Effector memory CD4-positive, alpha-beta T cell (primary cell): Measurements from ENCODE around the gene MPP7.

Experiments
- DNase-seq, 3 donors: peaks; one replicate each; pipeline ENCODE4 v3.0.0-alpha.2; 2020
- H3K27ac ChIP-seq: 2 replicates; pipeline ENCODE4 v1.7.0; 2013; ENCODE audit warnings: mild to moderate bottlenecking, low read length, moderate library complexity; ENCODE audit not compliant: insufficient read depth, poor library complexity, severe bottlenecking
- H3K27me3 ChIP-seq: replicated peaks from 2 replicates; pipeline ENCODE4 v1.7.0; 2013; ENCODE audit warnings: mild to moderate bottlenecking, low read length; ENCODE audit not compliant: insufficient read depth, control insufficient read depth, poor library complexity, severe bottlenecking
- H3K36me3 ChIP-seq: 2 replicates; pipeline ENCODE4 v1.7.0; 2013; ENCODE audit warnings: mild to moderate bottlenecking, low read length, moderate library complexity; ENCODE audit not compliant: control insufficient read depth, insufficient read depth
- H3K4me1 ChIP-seq: 2 replicates; pipeline ENCODE4 v1.7.0; 2013; ENCODE audit warnings: low read length, mild to moderate bottlenecking; ENCODE audit not compliant: control insufficient read depth, insufficient read depth, poor library complexity, severe bottlenecking
- H3K4me3 ChIP-seq: 2 replicates; pipeline ENCODE4 v1.7.0; 2013; ENCODE audit warnings: low read length, low read depth, mild to moderate bottlenecking; ENCODE audit not compliant: insufficient read depth, poor library complexity, severe bottlenecking
- H3K9me3 ChIP-seq: 2 replicates; pipeline ENCODE4 v1.7.0; 2013; ENCODE audit warnings: mild to moderate bottlenecking, low read length, moderate library complexity; ENCODE audit not compliant: control insufficient read depth

Gene MPP7

DNA sequence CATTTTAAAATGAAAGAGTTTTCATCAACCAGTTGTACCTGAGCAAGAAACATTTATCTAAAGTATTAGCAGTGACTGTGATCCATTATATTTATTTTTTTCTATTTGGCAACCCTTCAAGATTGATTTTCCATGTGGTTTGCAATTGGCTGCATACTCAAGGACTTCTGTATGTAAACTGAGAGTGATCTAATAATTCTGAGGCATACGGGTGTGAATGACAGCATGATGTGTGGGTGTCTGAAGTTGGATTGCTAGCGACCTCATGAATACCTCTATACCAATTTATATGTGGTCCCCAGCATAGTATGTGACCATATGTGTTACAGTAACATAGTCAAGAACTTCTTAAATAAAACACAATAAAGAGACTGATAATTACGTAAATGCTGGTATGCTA is 8.2 kb upstream of the MPP7 start:
- no peaks in the 10 kb centered on the region for H3K27me3 ChIP-seq
- no peak for DNase-seq
- H3K9me3 ChIP-seq: no peaks in the 10 kb centered on the region
- H3K4me1 ChIP-seq: no peaks in the 10 kb centered on the region
- no peak overlapping the region for H3K27ac ChIP-seq
- H3K4me3 ChIP-seq: no peak overlapping the region
- H3K36me3 ChIP-seq: no peaks in the 10 kb centered on the region

DNA sequence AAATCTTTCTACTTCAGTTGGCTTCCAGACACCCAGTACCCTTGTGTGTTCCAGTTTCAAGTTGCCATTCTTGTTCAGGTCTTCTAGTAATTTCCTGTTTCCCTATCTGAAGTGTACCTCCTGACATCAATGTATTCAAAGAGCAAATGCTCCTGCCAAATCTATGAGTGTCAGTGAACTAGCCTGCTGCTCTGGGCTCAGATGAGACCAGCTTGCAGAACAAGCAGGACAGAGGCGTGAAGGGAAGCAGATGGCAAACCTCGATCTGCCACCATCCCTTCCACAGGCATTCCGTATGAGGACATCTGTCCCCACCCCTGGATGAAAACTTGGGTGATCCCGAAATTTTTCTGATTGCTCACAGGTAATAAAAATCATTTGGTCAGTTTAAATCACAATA is 4.4 kb upstream of the MPP7 start:
- Histone ChIP-seq H3K9me3 (no peaks in the 10 kb centered on the region), H3K36me3 (no peaks in the 10 kb centered on the region), H3K4me3 (no peak overlapping the region), H3K27ac (no peak overlapping the region), H3K27me3 (no peaks in the 10 kb centered on the region), H3K4me1 (peaks cover 8% of the 10 kb centered on the region)
- no peak for DNase-seq

- no peak for DNase-seq
- Histone ChIP-seq H3K36me3 (no peaks in the 10 kb centered on the region), H3K4me3 (no peak overlapping the region), H3K9me3 (no peaks in the 10 kb centered on the region), H3K27ac (no peak overlapping the region), H3K4me1 (peaks cover 8% of the 10 kb centered on the region), H3K27me3 (no peaks in the 10 kb centered on the region)
These were observed 2.7 kb upstream of the MPP7 start for GRCh38 chr10:28305553-28305952.

GRCh38 chr10:28304032-28304571 is 1.2 kb upstream of the MPP7 start:
- H3K4me3 ChIP-seq: no peak overlapping the region
- H3K36me3 ChIP-seq: no peaks in the 10 kb centered on the region
- H3K27ac ChIP-seq: no peak overlapping the region
- H3K4me1 ChIP-seq: peaks cover 11% of the 10 kb centered on the region
- DNase-seq: no peak
- H3K9me3 ChIP-seq: no peaks in the 10 kb centered on the region
- no peaks in the 10 kb centered on the region for H3K27me3 ChIP-seq

DNA sequence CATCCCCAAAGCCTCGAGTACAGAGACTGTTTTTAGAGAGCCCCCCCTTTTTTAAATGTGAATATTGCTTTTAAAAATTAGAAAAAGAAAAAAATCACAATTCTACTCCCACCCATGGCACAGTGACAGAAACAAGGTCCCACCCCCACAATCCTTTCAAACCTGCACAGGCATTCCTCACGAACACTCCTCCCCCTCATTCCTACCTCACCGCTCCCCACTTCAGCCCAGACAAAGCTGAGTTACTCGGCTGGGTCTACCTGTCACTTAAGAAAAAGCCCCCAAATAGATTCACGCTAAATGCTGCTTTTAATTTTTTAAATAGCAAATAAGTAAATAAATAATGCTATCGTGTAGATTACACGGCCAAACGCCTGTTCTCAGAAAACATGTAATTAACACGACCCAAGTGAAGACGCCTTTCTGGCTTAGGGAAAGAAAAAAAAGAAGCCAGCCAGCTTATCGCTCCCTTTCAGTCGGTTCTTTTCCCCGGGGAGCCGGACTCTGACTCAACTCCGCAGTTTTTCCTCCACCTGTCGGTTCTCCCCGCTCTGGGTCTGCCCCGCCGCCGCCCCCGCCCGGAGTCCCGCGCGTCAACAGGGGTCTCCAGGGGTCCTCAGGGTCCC is 739 bp downstream of the MPP7 start:
- Histone ChIP-seq H3K4me3 (peak overlapping the region; percentile 61), H3K4me1 (peaks cover 11% of the 10 kb centered on the region), H3K27ac (peak overlapping the region; percentile 77), H3K36me3 (no peaks in the 10 kb centered on the region), H3K27me3 (no peaks in the 10 kb centered on the region), H3K9me3 (no peaks in the 10 kb centered on the region)
- DNase-seq: no peak

- DNase-seq: no peak
- peaks cover 11% of the 10 kb centered on the region for H3K4me1 ChIP-seq
- no peak overlapping the region for H3K4me3 ChIP-seq
- H3K27ac ChIP-seq: no peak overlapping the region
- H3K27me3 ChIP-seq: no peaks in the 10 kb centered on the region
- H3K36me3 ChIP-seq: no peaks in the 10 kb centered on the region
- no peaks in the 10 kb centered on the region for H3K9me3 ChIP-seq
These were observed 2.8 kb downstream of the MPP7 start for GRCh38 chr10:28300027-28300426.

DNA sequence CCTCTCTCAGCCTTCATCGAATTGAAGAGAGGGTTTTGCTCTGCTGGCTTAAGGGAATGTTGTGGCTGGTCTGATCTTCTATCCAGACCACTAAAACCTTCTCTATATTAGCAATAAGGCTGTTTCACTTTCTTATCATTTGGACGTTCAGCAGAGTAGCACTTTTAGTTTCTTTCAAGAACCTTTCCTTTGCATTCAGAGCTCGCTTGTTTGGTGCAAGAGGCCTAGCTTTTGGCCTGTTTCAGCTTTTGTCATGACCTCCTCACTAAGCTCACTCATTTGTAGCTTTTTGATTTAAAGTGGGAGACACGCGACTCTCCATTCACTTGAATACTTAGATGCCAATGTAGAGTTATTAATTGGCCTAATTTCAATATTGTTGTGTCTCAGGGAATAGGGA is 3.9 kb downstream of the MPP7 start:
- no peaks in the 10 kb centered on the region for H3K27me3 ChIP-seq
- no peak overlapping the region for H3K27ac ChIP-seq
- DNase-seq: no peak
- no peaks in the 10 kb centered on the region for H3K9me3 ChIP-seq
- no peaks in the 10 kb centered on the region for H3K36me3 ChIP-seq
- H3K4me1 ChIP-seq: peaks cover 7% of the 10 kb centered on the region
- no peak overlapping the region for H3K4me3 ChIP-seq

GRCh38 chr10:28296023-28296422 is 6.8 kb downstream of the MPP7 start:
- Histone ChIP-seq H3K36me3 (no peaks in the 10 kb centered on the region), H3K27ac (no peak overlapping the region), H3K27me3 (no peaks in the 10 kb centered on the region), H3K4me3 (no peak overlapping the region), H3K9me3 (no peaks in the 10 kb centered on the region), H3K4me1 (peaks cover 3% of the 10 kb centered on the region)
- no peak for DNase-seq

- no peaks in the 10 kb centered on the region for H3K27me3 ChIP-seq
- H3K9me3 ChIP-seq: no peaks in the 10 kb centered on the region
- no peaks in the 10 kb centered on the region for H3K36me3 ChIP-seq
- H3K4me1 ChIP-seq: peaks cover 3% of the 10 kb centered on the region
- H3K27ac ChIP-seq: no peak overlapping the region
- no peak for DNase-seq
- no peak overlapping the region for H3K4me3 ChIP-seq
These were observed 7.5 kb downstream of the MPP7 start for GRCh38 chr10:28295336-28295735.

DNA sequence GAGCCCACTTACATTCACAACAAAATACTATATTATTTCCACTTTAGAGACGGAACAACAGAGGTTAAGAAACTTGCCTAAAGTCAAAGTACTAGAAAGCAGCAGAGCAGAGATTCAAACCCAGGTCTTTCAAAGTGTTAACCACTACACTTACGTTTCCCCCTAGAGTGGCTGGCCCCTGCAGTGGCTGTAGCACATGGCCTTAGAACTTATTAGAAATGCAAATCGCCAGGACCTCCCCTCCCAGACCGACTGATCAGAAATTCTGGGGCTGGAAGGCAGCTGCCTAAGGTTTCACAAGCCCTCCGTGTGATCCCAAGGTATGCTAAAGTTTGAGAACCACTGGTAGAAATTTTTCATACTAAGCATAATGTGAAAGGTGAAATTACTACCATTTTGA is 8.1 kb downstream of the MPP7 start:
- Histone ChIP-seq H3K27ac (no peak overlapping the region), H3K27me3 (no peaks in the 10 kb centered on the region), H3K4me1 (peaks cover 3% of the 10 kb centered on the region), H3K36me3 (no peaks in the 10 kb centered on the region), H3K4me3 (no peak overlapping the region), H3K9me3 (no peaks in the 10 kb centered on the region)
- no peak for DNase-seq
